ENCODE measurements around the gene TMEM178B.

TMEM178B gene

DNA sequence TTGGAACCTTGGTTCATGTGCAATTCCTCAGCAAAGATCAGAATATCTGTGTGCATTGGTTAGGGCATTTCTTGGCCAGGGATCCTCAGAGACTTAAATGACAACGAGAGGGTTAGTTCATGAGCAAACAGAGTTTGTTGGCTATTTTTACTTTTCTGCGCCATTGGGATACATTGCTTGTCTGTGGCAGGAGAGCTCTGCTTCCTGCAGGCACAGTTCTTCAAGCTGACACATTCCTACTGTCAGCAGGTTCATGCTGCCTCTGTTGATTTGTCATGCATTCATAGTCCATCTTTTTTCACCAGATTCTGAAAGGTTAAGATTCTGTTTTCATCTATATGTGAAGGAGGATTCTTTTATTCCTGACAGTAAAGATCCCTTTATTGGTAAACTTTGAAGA lies 139.4 kb downstream of the TMEM178B start:
- no peak for DNase-seq (ENCODE audit: extremely low spot score)
- CTCF ChIA-PET: interaction anchor here (0.7 to 1.3 kb wide), 2 partner anchors 12 to 15 kb away, joined by 3 read pairs; no protein-coding TSS in a partner anchor
- POLR2A ChIA-PET: no interaction called here
- TF ChIP-seq, protein P1, sequence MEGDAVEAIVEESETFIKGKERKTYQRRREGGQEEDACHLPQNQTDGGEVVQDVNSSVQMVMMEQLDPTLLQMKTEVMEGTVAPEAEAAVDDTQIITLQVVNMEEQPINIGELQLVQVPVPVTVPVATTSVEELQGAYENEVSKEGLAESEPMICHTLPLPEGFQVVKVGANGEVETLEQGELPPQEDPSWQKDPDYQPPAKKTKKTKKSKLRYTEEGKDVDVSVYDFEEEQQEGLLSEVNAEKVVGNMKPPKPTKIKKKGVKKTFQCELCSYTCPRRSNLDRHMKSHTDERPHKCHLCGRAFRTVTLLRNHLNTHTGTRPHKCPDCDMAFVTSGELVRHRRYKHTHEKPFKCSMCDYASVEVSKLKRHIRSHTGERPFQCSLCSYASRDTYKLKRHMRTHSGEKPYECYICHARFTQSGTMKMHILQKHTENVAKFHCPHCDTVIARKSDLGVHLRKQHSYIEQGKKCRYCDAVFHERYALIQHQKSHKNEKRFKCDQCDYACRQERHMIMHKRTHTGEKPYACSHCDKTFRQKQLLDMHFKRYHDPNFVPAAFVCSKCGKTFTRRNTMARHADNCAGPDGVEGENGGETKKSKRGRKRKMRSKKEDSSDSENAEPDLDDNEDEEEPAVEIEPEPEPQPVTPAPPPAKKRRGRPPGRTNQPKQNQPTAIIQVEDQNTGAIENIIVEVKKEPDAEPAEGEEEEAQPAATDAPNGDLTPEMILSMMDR (IDR thresholded peaks at IDR 0.05; ENCODE audit: control extremely low read depth, extremely low read depth, low read depth, missing control alignments): no peak

DNA sequence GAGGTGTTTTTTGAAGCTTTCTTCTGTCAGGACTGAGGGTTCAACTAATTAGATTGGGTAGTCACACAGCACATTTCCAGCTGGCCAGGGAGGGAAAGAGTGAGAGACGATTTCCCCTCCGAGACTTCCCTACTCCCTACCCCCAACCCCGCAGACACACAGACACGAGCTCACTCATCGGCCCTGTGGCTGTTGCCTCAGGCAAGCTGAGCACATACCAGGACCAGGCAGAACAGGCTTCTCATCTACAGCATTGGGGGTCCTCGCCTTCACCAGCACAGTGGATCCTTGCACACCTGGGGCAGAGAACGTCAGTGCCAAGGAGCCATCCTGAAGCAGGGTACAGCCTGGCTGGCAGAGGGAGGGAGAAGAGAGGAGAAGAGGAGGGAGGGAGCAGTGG lies 144.1 kb downstream of the TMEM178B start:
- CTCF ChIA-PET: interaction anchor here (0.9 to 1.4 kb wide), 2 partner anchors 8 to 16 kb away, joined by 3 to 4 read pairs; no protein-coding TSS in a partner anchor
- TF ChIP-seq, protein P1 (IDR thresholded peaks at IDR 0.05; ENCODE audit: control extremely low read depth, extremely low read depth, low read depth, missing control alignments): no peak
- DNase-seq (ENCODE audit: extremely low spot score): no peak
- POLR2A ChIA-PET: no interaction called here

DNA sequence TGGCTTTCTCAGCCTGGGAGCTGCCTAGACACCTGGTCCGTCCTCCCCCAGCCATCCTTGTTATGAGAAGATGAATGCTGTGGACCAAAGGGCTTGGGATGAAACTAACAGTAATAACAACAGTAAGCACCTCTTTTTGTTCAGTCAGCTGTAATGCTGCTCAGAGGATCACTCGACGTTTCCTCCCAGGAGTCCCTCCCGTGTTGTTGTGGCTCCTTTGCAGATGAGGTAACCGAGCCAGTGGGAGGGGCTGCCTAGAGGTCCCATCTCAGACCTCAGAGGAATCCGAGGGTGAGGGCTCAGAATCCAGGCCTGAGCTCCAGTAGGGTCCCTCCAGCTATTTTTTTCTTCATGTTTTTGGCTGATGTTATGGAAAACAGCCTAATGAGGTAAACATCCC lies 145.1 kb downstream of the TMEM178B start:
- no peak for DNase-seq (ENCODE audit: extremely low spot score)
- ChIA-PET POLR2A (no interaction called here), CTCF (no interaction called here)
- TF ChIP-seq, protein P1 (IDR thresholded peaks at IDR 0.05; ENCODE audit: control extremely low read depth, extremely low read depth, low read depth, missing control alignments): no peak

DNA sequence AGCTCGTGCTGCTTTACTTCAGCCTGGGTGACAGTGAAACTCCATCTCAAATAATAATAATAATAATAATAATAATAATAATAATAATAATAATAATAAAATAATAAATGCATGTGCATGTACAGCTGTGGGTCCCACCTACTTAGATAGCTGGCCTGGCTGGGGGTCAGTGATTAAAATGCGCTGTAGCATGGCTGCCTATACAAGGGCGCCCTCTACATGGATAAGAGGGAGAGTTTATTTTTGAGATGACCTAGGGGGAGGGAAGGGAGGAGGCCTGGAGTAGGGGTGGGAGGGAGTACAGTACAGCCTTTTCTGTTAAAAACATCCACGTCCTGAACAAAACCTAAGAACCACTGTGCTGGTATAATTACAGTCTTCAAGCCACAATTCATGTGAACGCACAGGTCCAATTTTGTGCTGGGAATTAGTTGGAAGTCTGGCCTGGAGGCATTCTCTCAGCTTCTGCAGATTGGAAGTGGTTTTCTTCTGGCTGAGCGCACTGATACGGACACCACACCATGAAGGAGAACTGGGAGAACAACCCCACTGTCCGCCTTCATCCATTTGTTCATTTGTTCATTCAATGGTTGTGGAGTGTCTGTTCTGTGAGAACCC lies 146.5 kb downstream of the TMEM178B start:
- POLR2A ChIA-PET: no interaction called here
- TF ChIP-seq, protein P1 (IDR thresholded peaks at IDR 0.05; ENCODE audit: control extremely low read depth, extremely low read depth, low read depth, missing control alignments): peak; percentile 22
- CTCF ChIA-PET: interaction anchor here (0.6 to 1.2 kb wide), 3 partner anchors 193 to 564 kb away, joined by 3 read pairs; no protein-coding TSS in a partner anchor
- peak; percentile 27 for DNase-seq (ENCODE audit: extremely low spot score)

DNA sequence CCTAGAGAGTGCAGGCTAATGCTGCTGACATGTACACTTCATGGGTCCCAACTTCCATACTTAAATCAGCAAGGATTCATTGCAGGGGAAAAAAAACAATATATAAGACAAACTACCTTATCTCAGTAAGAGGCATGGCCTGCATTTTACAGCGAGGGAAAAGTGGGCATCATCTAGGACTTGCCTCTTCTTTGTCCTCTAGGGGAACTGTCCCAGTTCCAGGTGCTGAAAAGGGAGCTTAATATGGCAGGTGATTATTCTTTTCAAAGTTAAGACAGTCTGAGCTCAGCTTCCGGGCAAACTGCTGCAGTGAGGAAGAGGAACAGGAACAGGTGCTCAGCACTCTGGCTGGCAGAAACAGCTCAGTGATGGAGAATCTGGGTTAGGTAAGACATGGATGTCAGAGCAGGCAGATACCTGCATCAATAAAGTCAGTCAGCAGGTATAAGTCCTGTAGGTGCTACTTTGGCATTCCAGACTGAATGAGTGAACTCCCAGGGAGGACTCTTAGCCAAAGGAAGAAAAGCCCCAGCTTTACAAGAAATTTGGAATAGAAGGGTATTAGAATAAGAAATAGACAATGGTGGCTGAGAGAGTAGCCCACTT lies 147.2 kb downstream of the TMEM178B start:
- TF ChIP-seq, protein P1 (IDR thresholded peaks at IDR 0.05; ENCODE audit: control extremely low read depth, extremely low read depth, low read depth, missing control alignments): no peak
- ChIA-PET CTCF (interaction anchor here (1.0 to 1.3 kb wide), 2 partner anchors 15 to 17 kb away, joined by 3 to 4 read pairs; no protein-coding TSS in a partner anchor), POLR2A (no interaction called here)
- DNase-seq (ENCODE audit: extremely low spot score): no peak

DNA sequence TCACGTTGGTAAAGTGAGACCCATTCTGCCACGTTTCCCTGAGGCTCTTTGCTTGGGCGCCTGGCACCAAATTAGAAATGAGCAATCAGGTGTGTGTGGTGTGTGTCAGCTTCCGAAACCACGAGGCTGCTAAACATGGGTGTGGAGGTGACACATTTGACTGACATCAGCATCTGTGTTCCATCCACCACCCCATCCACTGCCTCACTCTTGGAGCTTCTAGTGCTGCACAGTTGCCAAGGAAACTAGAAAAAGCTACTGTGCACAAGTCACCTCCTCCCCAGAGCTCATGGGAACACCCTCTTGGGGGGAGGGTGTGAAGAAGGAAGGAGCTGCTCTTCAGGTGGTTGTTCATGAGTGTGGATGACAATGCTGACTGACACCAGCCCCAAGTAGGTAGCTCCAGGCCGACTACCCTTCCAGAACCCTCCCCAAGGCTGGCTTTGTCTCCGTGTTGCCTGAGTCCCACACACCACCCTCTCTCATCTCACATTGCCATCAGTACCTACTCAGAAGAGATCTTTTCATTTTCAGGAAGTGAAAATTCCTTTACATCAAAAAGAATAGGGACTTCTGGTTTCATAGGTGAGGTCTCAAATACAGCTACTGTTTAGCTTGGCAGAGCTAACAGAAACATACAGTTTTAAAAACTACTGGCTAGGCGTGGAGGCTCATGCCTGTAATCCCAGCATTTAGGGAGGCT lies 152.2 kb downstream of the TMEM178B start:
- TF ChIP-seq, protein P1 (IDR thresholded peaks at IDR 0.05; ENCODE audit: control extremely low read depth, extremely low read depth, low read depth, missing control alignments): no peak
- POLR2A ChIA-PET: no interaction called here
- CTCF ChIA-PET: interaction anchor here (1.2 to 2.5 kb wide), 2 partner anchors 9 to 17 kb away, joined by 4 to 7 read pairs; no protein-coding TSS in a partner anchor
- no peak for DNase-seq (ENCODE audit: extremely low spot score)
